ENCODE measurements around the gene CDK13. TPM values are rescaled to one million over a fixed set of nuclear protein-coding genes. Genes with fewer than 3 reads are reported as not detected.

CDK13 gene
- total and polyA plus RNA-seq, 4 experiments from 2014 or later: 19.5 to 101 (median 71.3) TPM

DNA sequence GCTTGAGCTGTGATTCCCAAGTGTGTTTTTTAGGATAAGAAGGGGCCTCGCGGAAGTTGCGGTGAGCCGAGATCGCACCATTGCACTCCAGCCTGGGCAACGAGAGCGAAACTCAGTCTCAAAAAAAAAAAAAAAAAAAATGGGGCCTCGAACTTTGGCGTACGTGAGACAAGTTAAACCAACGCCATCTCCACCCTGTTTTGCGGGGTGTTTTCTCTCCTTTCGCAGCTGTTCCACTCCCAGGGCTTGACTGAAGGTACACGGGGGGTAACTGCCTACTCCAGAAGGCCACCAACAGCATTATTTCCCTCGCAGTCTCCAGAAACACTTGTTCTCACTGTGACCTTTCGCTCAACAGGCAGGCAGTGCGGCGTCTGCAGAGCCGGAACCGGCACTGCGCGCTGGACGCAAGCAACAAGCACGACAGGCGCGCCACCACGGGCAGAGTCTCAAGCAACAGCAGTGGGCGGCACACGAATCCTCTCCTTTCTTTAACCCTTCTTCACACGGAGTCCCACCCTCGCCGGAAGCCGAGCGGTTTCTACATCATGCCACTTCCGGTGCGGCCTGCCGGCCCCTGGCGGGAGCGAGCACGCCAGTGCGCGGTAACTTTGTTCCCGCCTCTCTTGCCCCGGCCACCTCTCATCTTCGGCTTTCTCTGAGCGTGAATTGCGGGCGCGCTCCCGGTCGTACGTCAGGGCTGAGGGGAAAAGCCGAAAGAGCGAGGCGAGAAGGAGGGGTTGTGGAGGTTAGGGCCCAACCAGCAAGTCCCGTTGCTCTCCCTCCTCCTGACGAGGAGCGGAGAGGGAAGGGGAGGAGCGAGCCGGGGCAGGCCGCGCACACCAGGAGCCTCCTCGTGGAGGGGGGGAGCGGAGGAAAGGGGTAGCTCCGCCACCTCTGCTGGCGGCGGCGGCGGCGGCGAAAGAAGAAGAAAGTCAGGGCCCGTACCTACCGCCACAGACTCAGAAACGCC lies 814 bp upstream of the CDK13 start:
- Histone ChIP-seq H3K27ac (ENCODE audit: low read depth, low read length) (peak overlapping the region; percentile 94), H3K27me3 (ENCODE audit: insufficient read depth, low read length) (no peaks in the 10 kb centered on the region), H3K4me1 (ENCODE audit: insufficient read depth, low read length) (peaks cover 32% of the 10 kb centered on the region), H3K4me3 (ENCODE audit: low read length in 2 of 2) (peak overlapping the region; percentile 67 to 73), H3K9me3 (ENCODE audit: control insufficient read depth in 1 of 2, low read length in 2 of 2) (no peaks in the 10 kb centered on the region), H3K36me3 (ENCODE audit: insufficient read depth, low read length) (no peaks in the 10 kb centered on the region)
- peak overlapping the region; percentile 96 to 99 (median 98) for H3K4me3 Mint-ChIP-seq
- peaks cover 0 to 21% of the 10 kb centered on the region in 2 donors for H3K36me3 Mint-ChIP-seq
- intact Hi-C loops (cut with micrococcal nuclease): loop anchor here (1.0 kb wide), 2 partner anchors 185 to 383 kb away; partner anchors contain the start of genes MPLKIP and YAE1
- H3K4me1 Mint-ChIP-seq: peaks cover 21 to 47% (median 31%) of the 10 kb centered on the region in 4 donors
- peaks cover 0 to 6% (median 0%) of the 10 kb centered on the region in 8 donors for H3K9me3 Mint-ChIP-seq
- DNase-seq: peak; percentile 98 to 100 (median 99)
- H3K27me3 Mint-ChIP-seq: peaks cover 0 to 5% of the 10 kb centered on the region in 2 donors
- peak overlapping the region; percentile 99 to 100 (median 100) for H3K27ac Mint-ChIP-seq
- ChIA-PET POLR2A (ENCODE audit: partially characterized antibody) (interaction anchor here (0.5 to 6.8 kb wide), 27 partner anchors 9 to 369 kb away, joined by 3 to 54 read pairs (median 3); partner anchors contain the start of genes MPLKIP, RALA and SUGCT), CTCF (ENCODE audit: partially characterized antibody) (interaction anchor here (0.7 to 4.0 kb wide), 7 partner anchors 47 to 122 kb away, joined by 3 to 44 read pairs (median 17); no protein-coding TSS in a partner anchor)

DNA sequence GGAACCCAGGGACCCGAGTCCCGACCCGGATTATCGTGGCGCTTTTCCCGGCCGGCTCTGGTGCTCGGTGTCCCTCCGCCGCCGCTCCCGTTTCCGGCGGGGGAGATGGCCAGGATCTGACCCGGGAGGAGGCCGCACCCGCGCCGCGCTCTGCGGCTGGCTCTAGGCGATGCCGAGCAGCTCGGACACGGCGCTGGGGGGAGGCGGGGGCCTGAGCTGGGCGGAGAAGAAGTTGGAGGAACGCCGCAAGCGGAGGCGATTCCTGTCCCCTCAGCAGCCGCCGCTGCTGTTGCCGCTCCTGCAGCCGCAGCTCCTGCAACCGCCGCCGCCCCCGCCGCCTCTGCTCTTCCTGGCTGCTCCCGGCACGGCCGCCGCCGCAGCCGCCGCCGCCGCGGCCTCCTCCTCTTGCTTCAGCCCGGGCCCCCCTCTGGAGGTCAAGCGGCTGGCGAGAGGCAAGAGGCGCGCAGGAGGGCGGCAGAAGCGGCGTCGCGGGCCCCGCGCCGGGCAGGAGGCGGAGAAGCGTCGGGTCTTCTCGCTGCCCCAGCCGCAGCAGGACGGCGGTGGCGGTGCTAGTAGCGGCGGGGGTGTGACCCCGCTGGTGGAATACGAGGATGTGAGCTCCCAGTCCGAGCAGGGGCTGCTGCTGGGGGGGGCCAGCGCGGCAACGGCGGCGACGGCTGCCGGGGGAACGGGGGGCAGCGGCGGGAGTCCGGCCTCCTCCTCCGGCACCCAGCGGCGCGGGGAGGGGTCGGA lies 593 bp downstream of the CDK13 start:
- peak overlapping the region; percentile 73 to 79 for H3K4me3 ChIP-seq (ENCODE audit: low read length in 2 of 2)
- Mint-ChIP-seq H3K4me1 (peaks cover 33 to 61% (median 44%) of the 10 kb centered on the region in 4 donors), H3K4me3 (peak overlapping the region; percentile 79 to 99 (median 98)), H3K27ac (peak overlapping the region; percentile 89 to 100 (median 100)), H3K36me3 (peaks cover 5 to 28% of the 10 kb centered on the region in 2 donors), H3K27me3 (peaks cover 0 to 5% of the 10 kb centered on the region in 2 donors), H3K9me3 (peaks cover 0 to 6% (median 0%) of the 10 kb centered on the region in 8 donors)
- POLR2A ChIA-PET (ENCODE audit: partially characterized antibody): interaction anchor here (0.7 to 6.8 kb wide), 21 partner anchors 9 to 361 kb away, joined by 3 to 54 read pairs (median 5); partner anchors contain the start of genes MPLKIP, RALA and SUGCT
- H3K9me3 ChIP-seq (ENCODE audit: control insufficient read depth in 1 of 2, low read length in 2 of 2): no peaks in the 10 kb centered on the region
- H3K27ac ChIP-seq (ENCODE audit: low read depth, low read length): peak overlapping the region; percentile 94
- CTCF ChIA-PET (ENCODE audit: partially characterized antibody): interaction anchor here (0.7 to 4.0 kb wide), 5 partner anchors 13 to 183 kb away, joined by 3 to 44 read pairs (median 3); no protein-coding TSS in a partner anchor
- intact Hi-C loops (cut with micrococcal nuclease): loop anchor here (1.0 to 10.0 kb wide), 6 partner anchors 36 to 1043 kb away; partner anchors contain the start of gene VPS41
- peak; percentile 36 to 63 (median 44) for DNase-seq
- H3K36me3 ChIP-seq (ENCODE audit: insufficient read depth, low read length): no peaks in the 10 kb centered on the region
- H3K4me1 ChIP-seq (ENCODE audit: insufficient read depth, low read length): peaks cover 46% of the 10 kb centered on the region
- H3K27me3 ChIP-seq (ENCODE audit: insufficient read depth, low read length): no peaks in the 10 kb centered on the region

DNA sequence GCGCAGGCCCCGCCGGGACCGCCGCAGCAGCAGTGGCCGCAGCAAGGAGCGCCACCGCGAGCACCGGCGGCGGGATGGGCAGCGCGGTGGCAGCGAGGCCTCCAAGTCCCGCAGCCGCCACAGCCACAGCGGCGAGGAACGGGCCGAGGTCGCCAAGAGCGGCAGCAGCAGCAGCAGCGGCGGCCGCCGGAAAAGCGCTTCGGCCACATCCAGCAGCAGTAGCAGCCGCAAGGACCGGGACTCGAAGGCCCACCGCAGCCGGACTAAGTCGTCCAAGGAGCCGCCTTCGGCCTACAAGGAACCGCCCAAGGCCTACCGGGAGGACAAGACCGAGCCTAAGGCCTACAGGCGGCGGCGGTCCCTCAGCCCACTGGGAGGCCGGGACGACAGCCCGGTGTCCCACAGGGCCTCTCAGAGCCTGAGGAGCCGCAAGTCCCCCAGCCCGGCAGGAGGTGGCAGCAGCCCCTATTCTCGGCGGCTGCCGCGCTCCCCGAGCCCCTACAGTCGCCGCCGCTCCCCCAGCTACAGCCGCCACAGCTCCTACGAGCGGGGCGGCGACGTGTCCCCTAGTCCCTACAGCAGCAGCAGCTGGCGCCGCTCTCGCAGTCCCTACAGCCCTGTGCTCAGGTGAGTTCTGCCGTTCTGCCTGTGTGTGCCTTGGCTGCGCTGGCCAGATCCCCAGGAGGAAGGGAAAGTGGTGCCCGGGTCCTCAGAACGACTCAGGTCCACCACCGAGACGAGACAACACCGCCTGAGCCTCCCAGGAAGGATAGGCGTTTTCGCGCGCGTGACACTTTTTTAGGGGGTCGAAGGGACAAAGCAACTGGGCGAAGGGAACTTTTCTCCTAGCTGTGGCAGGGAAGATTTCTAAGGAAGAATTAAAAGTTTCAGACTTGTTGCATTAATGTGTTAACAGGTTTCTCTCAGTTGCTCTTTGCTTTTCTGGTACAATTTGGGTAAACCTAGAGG lies 1.5 kb downstream of the CDK13 start:
- intact Hi-C loops (cut with micrococcal nuclease): loop anchor here (1.0 to 10.0 kb wide), 6 partner anchors 35 to 1044 kb away; partner anchors contain the start of gene VPS41
- Mint-ChIP-seq H3K9me3 (peaks cover 0 to 6% (median 0%) of the 10 kb centered on the region in 8 donors), H3K27me3 (peaks cover 0 to 5% of the 10 kb centered on the region in 2 donors), H3K27ac (peak overlapping the region; percentile 92 to 96 (median 94)), H3K4me1 (peaks cover 38 to 70% (median 50%) of the 10 kb centered on the region in 4 donors), H3K4me3 (peak overlapping the region; percentile 92 to 98 (median 96)), H3K36me3 (peaks cover 5 to 29% of the 10 kb centered on the region in 2 donors)
- H3K4me3 ChIP-seq (ENCODE audit: low read length in 2 of 2): peak overlapping the region; percentile 73 to 82
- ChIA-PET POLR2A (ENCODE audit: partially characterized antibody) (interaction anchor here (0.6 to 6.8 kb wide), 19 partner anchors 9 to 362 kb away, joined by 3 to 54 read pairs (median 5); partner anchors contain the start of genes MPLKIP, RALA and SUGCT), CTCF (ENCODE audit: partially characterized antibody) (interaction anchor here (0.6 to 4.0 kb wide), 13 partner anchors 13 to 370 kb away, joined by 3 to 44 read pairs (median 3); no protein-coding TSS in a partner anchor)
- no peaks in the 10 kb centered on the region for H3K9me3 ChIP-seq (ENCODE audit: control insufficient read depth in 1 of 2, low read length in 2 of 2)
- peaks cover 55% of the 10 kb centered on the region for H3K4me1 ChIP-seq (ENCODE audit: insufficient read depth, low read length)
- no peaks in the 10 kb centered on the region for H3K27me3 ChIP-seq (ENCODE audit: insufficient read depth, low read length)
- DNase-seq: peak; percentile 63 to 71 (median 70)
- no peaks in the 10 kb centered on the region for H3K36me3 ChIP-seq (ENCODE audit: insufficient read depth, low read length)
- peak overlapping the region; percentile 94 for H3K27ac ChIP-seq (ENCODE audit: low read depth, low read length)

DNA sequence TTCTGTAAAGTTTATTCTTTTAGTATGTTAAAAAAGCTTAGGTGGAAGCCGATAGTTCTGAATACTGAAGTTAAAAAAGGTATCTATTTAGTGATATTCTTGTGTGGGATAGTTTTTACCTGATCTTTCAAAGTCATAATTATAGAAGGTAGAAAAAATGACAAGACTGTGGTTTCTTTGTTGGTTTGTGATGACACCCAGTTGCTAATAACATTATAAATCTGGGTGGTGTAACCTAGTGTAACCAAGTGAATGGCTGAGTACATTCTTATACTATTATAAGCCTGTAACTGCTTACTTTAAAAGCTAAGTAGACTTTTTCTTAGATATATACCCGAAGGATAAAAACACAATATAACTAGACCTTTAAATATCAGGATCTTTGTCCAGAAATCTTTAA lies 2.3 kb downstream of the CDK13 start:
- CTCF ChIA-PET (ENCODE audit: partially characterized antibody): interaction anchor here (1.0 to 4.0 kb wide), 7 partner anchors 15 to 371 kb away, joined by 3 to 44 read pairs (median 5); no protein-coding TSS in a partner anchor
- H3K36me3 Mint-ChIP-seq: peaks cover 5 to 32% of the 10 kb centered on the region in 2 donors
- intact Hi-C loops (cut with micrococcal nuclease): loop anchor here (5.0 to 10.0 kb wide), 3 partner anchors 218 to 1045 kb away; partner anchors contain the start of gene VPS41
- peaks cover 0 to 6% (median 0%) of the 10 kb centered on the region in 8 donors for H3K9me3 Mint-ChIP-seq
- H3K4me1 Mint-ChIP-seq: peaks cover 47 to 79% (median 54%) of the 10 kb centered on the region in 4 donors
- peak overlapping the region; percentile 92 to 96 (median 94) for H3K27ac Mint-ChIP-seq
- Histone ChIP-seq H3K4me1 (ENCODE audit: insufficient read depth, low read length) (peaks cover 63% of the 10 kb centered on the region), H3K27ac (ENCODE audit: low read depth, low read length) (peak overlapping the region; percentile 94), H3K36me3 (ENCODE audit: insufficient read depth, low read length) (no peaks in the 10 kb centered on the region), H3K27me3 (ENCODE audit: insufficient read depth, low read length) (no peaks in the 10 kb centered on the region), H3K4me3 (ENCODE audit: low read length in 2 of 2) (peak overlapping the region; percentile 73 to 82), H3K9me3 (ENCODE audit: control insufficient read depth in 1 of 2, low read length in 2 of 2) (no peaks in the 10 kb centered on the region)
- peak in 4 of 5 donors; percentile 53 to 69 (median 60) for DNase-seq
- POLR2A ChIA-PET (ENCODE audit: partially characterized antibody): interaction anchor here (1.3 to 6.8 kb wide), 7 partner anchors 43 to 330 kb away, joined by 3 to 54 read pairs (median 8); partner anchors contain the start of genes MPLKIP, RALA and SUGCT
- peaks cover 0 to 5% of the 10 kb centered on the region in 2 donors for H3K27me3 Mint-ChIP-seq
- H3K4me3 Mint-ChIP-seq: peak overlapping the region; percentile 92 to 98 (median 96)

DNA sequence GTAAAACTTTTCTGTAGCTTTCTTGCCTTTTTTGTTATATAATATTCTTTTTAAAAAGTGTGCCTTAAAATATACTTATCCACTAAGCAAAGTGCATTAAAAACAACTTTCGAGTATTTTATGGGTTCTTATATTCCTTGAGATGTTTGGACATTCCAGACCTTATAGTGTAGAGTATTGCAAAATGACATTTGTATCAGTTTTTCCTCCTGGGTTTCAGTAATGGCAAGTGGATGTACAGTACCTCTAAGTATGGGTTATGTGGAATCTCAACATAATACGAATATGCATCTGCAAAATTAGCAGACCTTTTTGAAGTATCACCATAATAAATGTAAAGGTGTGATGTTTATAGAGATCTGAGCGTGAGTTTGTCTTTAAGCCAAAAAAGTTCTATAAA lies 2.7 kb downstream of the CDK13 start:
- Histone ChIP-seq H3K9me3 (ENCODE audit: control insufficient read depth in 1 of 2, low read length in 2 of 2) (no peaks in the 10 kb centered on the region), H3K27me3 (ENCODE audit: insufficient read depth, low read length) (no peaks in the 10 kb centered on the region), H3K27ac (ENCODE audit: low read depth, low read length) (peak overlapping the region; percentile 94), H3K36me3 (ENCODE audit: insufficient read depth, low read length) (no peaks in the 10 kb centered on the region), H3K4me1 (ENCODE audit: insufficient read depth, low read length) (peaks cover 63% of the 10 kb centered on the region), H3K4me3 (ENCODE audit: low read length in 2 of 2) (peak overlapping the region in 1 of 2 donors; percentile 73)
- peaks cover 49 to 80% (median 55%) of the 10 kb centered on the region in 4 donors for H3K4me1 Mint-ChIP-seq
- H3K27me3 Mint-ChIP-seq: peaks cover 0 to 5% of the 10 kb centered on the region in 2 donors
- H3K4me3 Mint-ChIP-seq: peak overlapping the region; percentile 90 to 98 (median 96)
- CTCF ChIA-PET (ENCODE audit: partially characterized antibody): interaction anchor here (1.3 to 4.0 kb wide), 5 partner anchors 15 to 99 kb away, joined by 4 to 44 read pairs (median 9); no protein-coding TSS in a partner anchor
- POLR2A ChIA-PET (ENCODE audit: partially characterized antibody): interaction anchor here (1.6 to 6.8 kb wide), 4 partner anchors 43 to 182 kb away, joined by 3 to 54 read pairs (median 26); partner anchors contain the start of genes MPLKIP and SUGCT
- peak overlapping the region; percentile 83 to 95 (median 93) for H3K27ac Mint-ChIP-seq
- peaks cover 5 to 32% of the 10 kb centered on the region in 2 donors for H3K36me3 Mint-ChIP-seq
- intact Hi-C loops (cut with micrococcal nuclease): loop anchor here (5.0 to 10.0 kb wide), 3 partner anchors 218 to 1046 kb away; partner anchors contain the start of gene VPS41
- no peak for DNase-seq
- peaks cover 0 to 6% (median 0%) of the 10 kb centered on the region in 8 donors for H3K9me3 Mint-ChIP-seq
